GM23338 (cell line): ENCODE results near the gene CEACAM16. TPM values are rescaled to one million over a fixed set of nuclear protein-coding genes. Genes with fewer than 3 reads are reported as not detected.

Source experiments
- ATAC-seq: fragments of 200-7000 bp; cut with Tn5 transposase; 3 replicates; pipeline ENCODE4 v1.9.1; 2020
- DNase-seq: peaks from one replicate; pipeline ENCODE4 v3.0.0-alpha.2; 2015; ENCODE audit warnings: low spot score
- H2AFZ ChIP-seq: fragments of 200-600 bp; sonication (generic); 2 replicates; pipeline ENCODE4 v1.8.0; 2016; ENCODE audit warnings: antibody characterized with exemption, mild to moderate bottlenecking, moderate library complexity
- H3F3A ChIP-seq: fragments of 200-600 bp; sonication (generic); replicated peaks from 2 replicates; pipeline ENCODE4 v1.8.0; 2017; ENCODE audit warnings: antibody characterized with exemption, mixed run types, low read depth
- H3K27ac ChIP-seq: fragments of 200-600 bp; sonication (generic); 2 replicates; pipeline ENCODE4 v1.6.1; 2016; ENCODE audit warnings: low read depth
- H3K27me3 ChIP-seq: fragments of 200-600 bp; sonication (generic); 2 replicates; pipeline ENCODE4 v1.8.0; 2016; ENCODE audit warnings: mild to moderate bottlenecking, mixed run types, moderate library complexity; ENCODE audit not compliant: insufficient read depth
- H3K36me3 ChIP-seq: fragments of 200-600 bp; sonication (generic); 2 replicates; pipeline ENCODE4 v1.8.0; 2016; ENCODE audit warnings: mild to moderate bottlenecking; ENCODE audit not compliant: insufficient read depth
- H3K4me1 ChIP-seq: fragments of 200-600 bp; sonication (generic); 2 replicates; pipeline ENCODE4 v1.8.0; 2016; ENCODE audit warnings: mild to moderate bottlenecking, moderate library complexity; ENCODE audit not compliant: insufficient read depth
- H3K4me2 ChIP-seq: fragments of 200-600 bp; sonication (generic); 2 replicates; pipeline ENCODE4 v1.7.1; 2017; ENCODE audit warnings: mixed run types
- H3K4me3 ChIP-seq: fragments of 200-600 bp; sonication (generic); 2 replicates; pipeline ENCODE4 v1.6.1; 2016; ENCODE audit warnings: mixed run types
- H3K79me2 ChIP-seq: fragments of 200-600 bp; sonication (generic); replicated peaks from 2 replicates; pipeline ENCODE4 v1.8.0; 2017; ENCODE audit warnings: mild to moderate bottlenecking; ENCODE audit not compliant: insufficient read depth
- H3K9me2 ChIP-seq: fragments of 200-600 bp; sonication (generic); 2 replicates; pipeline ENCODE4 v1.8.0; 2017; ENCODE audit not compliant: insufficient read depth
- H4K20me1 ChIP-seq: fragments of 200-600 bp; sonication (generic); replicated peaks from 2 replicates; pipeline ENCODE4 v1.8.0; 2017; ENCODE audit warnings: mild to moderate bottlenecking; ENCODE audit not compliant: insufficient read depth
- H3K27ac Mint-ChIP-seq: 2 replicates; pipeline ENCODE4 v1.8.0; 2020; ENCODE audit warnings: inconsistent platforms, mild to moderate bottlenecking, moderate library complexity, mixed read lengths
- H3K27me3 Mint-ChIP-seq: 3 replicates; pipeline ENCODE4 v1.8.0; 2022; ENCODE audit warnings: low read depth, mild to moderate bottlenecking, moderate library complexity, mixed read lengths, inconsistent platforms; ENCODE audit not compliant: insufficient read depth, poor library complexity
- H3K36me3 Mint-ChIP-seq: 3 replicates; pipeline ENCODE4 v1.8.0; 2021; ENCODE audit warnings: low read depth, mild to moderate bottlenecking, inconsistent platforms, moderate library complexity, mixed read lengths
- H3K4me1 Mint-ChIP-seq: 3 replicates; pipeline ENCODE4 v1.8.0; 2020; ENCODE audit warnings: mild to moderate bottlenecking, inconsistent platforms, mixed read lengths
- H3K4me3 Mint-ChIP-seq: 3 replicates; pipeline ENCODE4 v1.8.0; 2021; ENCODE audit warnings: moderate library complexity, mild to moderate bottlenecking, inconsistent platforms, mixed read lengths
- H3K9me3 Mint-ChIP-seq: 3 replicates; pipeline ENCODE4 v1.8.0; 2020; ENCODE audit warnings: moderate library complexity, mild to moderate bottlenecking, inconsistent platforms, mixed read lengths
- CREB1 ChIP-seq: fragments of 250-450 bp; sonication (Bioruptor Pico); IDR thresholded peaks from 2 replicates; pipeline ENCODE4 v1.5.0; 2020; ENCODE audit warnings: low read depth, mild to moderate bottlenecking, moderate library complexity
- EZH2 ChIP-seq: fragments of 200-600 bp; sonication (generic); IDR thresholded peaks from one replicate; pipeline ENCODE4 v1.8.0; 2017; ENCODE audit warnings: antibody characterized with exemption, mild to moderate bottlenecking, low read depth; ENCODE audit not compliant: unreplicated experiment
- EZH2phosphoT487 ChIP-seq: fragments of 200-600 bp; sonication (generic); IDR thresholded peaks from one replicate; pipeline ENCODE4 v1.8.1; 2018; ENCODE audit warnings: antibody characterized with exemption; ENCODE audit not compliant: unreplicated experiment
- NANOG ChIP-seq: IDR thresholded peaks from 2 replicates; pipeline ENCODE4 v1.6.1; 2016; ENCODE audit warnings: antibody characterized with exemption, borderline replicate concordance
- POLR2AphosphoS5 ChIP-seq: IDR thresholded peaks from 2 replicates; pipeline ENCODE4 v1.6.1; 2016; ENCODE audit warnings: antibody characterized with exemption, low read depth
- STAT1 ChIP-seq: IDR thresholded peaks from one replicate; pipeline ENCODE4 v1.6.1; 2016; ENCODE audit warnings: antibody characterized with exemption; ENCODE audit not compliant: unreplicated experiment
- ZNF114 ChIP-seq: fragments of 250-450 bp; sonication (Bioruptor Pico); IDR thresholded peaks from 2 replicates; pipeline ENCODE4 v1.5.0; 2020; ENCODE audit warnings: mild to moderate bottlenecking, moderate library complexity
- ZNF331 ChIP-seq: fragments of 250-450 bp; sonication (Bioruptor Pico); IDR thresholded peaks from 2 replicates; pipeline ENCODE4 v1.5.0; 2020; ENCODE audit warnings: low read depth, mild to moderate bottlenecking, moderate library complexity
- long read RNA-seq: library from polyadenylated mRNA; unstranded; transcript quantifications from one replicate; pipeline ENCODE4 v2.0.0, GENCODE V29; 2020; ENCODE audit not compliant: unreplicated experiment
- polyA plus RNA-seq: library from polyadenylated mRNA; unstranded; fragments of >200 nt; fragmentation: Nextera tagmentation; extraction: Ambion mirVana; gene quantifications from 2 replicates; pipeline ENCODE4 v1.2.1, GENCODE V29; 2016
- total RNA-seq: library from RNA; depleted of rRNA; stranded (reverse); fragments of >200 nt; shearing (Covaris generic); gene quantifications from 2 replicates; pipeline ENCODE4 v1.2.3, GENCODE V29; 2014; rRNA removed
- TF ChIP-seq, protein P1 (sequence below): IDR thresholded peaks from one replicate; pipeline ENCODE4 v1.6.1; 2018; ENCODE audit warnings: antibody characterized with exemption; ENCODE audit not compliant: unreplicated experiment
- TF ChIP-seq, protein P2 (sequence below), 2 experiments: fragments of 200-600 bp in 1 of 2; sonication (generic) in 1 of 2; conservative IDR thresholded peaks; 2 replicates each; pipeline versions ENCODE4 v1.5.1 to v1.6.1; 2016 to 2017; ENCODE audit warnings: antibody characterized with exemption in 2 of 2, low read depth in 2 of 2, mild to moderate bottlenecking in 2 of 2, moderate library complexity in 1 of 2
- TF ChIP-seq, protein P3 (sequence below): fragments of 250-450 bp; sonication (Bioruptor Pico); IDR thresholded peaks from 2 replicates; pipeline ENCODE4 v1.5.0; 2020; ENCODE audit warnings: mild to moderate bottlenecking, moderate library complexity
- TF ChIP-seq, protein P4 (sequence below): IDR thresholded peaks from 2 replicates; pipeline ENCODE4 v1.6.1; 2016; ENCODE audit warnings: antibody characterized with exemption

The CEACAM16 gene, protein sequence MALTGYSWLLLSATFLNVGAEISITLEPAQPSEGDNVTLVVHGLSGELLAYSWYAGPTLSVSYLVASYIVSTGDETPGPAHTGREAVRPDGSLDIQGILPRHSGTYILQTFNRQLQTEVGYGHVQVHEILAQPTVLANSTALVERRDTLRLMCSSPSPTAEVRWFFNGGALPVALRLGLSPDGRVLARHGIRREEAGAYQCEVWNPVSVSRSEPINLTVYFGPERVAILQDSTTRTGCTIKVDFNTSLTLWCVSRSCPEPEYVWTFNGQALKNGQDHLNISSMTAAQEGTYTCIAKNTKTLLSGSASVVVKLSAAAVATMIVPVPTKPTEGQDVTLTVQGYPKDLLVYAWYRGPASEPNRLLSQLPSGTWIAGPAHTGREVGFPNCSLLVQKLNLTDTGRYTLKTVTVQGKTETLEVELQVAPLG
- total RNA-seq = not detected in 2 replicates
- polyA plus RNA-seq = not detected in 2 replicates
- long read RNA-seq = 0 reads

DNA sequence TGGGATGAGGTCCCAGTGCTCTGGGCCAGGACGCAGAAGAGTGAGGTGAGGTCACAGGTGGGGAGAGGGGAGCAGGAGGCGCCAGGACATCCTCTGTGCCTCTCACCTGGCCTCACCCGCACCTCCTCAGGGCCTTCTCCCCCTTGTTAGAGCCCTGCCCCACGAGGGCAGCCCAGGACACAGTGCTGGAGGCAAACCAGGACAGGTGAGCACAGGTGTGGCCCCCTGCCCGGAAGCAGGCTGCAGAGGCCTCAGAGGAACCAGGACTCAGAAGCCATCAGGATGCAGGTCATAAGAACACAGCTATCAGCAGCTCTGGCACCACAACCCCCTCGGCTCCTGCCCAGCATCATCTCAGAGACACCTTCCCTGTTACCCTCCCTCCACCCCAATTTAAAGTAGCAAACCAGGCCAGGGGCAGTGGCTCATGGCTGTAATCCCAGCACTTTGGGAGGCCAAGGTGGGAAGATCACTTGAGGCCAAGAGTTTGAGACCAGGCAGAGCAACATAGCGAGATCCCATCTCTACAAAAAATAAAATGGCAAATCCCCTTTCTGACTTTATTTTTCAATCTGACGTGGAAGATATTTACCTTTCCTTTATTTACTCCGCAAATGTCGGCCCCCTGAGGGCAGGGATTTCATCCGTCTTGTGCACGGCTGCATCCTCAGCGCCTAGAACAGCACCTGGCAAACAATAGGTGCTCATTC, at the start of gene CEACAM16:
CEACAM16 (plus strand) TSS at position 660 of the 710 bp plus-strand sequence. CDS start 2,306 bp downstream, outside the sequence.
- Histone ChIP-seq H3K27me3 (no peaks in the 10 kb centered on the region), H2AFZ (no peak within 1 kb of the TSS), H3K4me1 (no peaks in the 10 kb centered on the region), H4K20me1 (no peaks in the 10 kb centered on the region), H3K9me2 (no peaks in the 10 kb centered on the region), H3K4me3 (no peak within 1 kb of the TSS), H3F3A (no peaks in the 10 kb centered on the region), H3K79me2 (no peaks in the 10 kb centered on the region), H3K4me2 (no peak within 1 kb of the TSS), H3K36me3 (no peaks in the 10 kb centered on the region), H3K27ac (no peak within 1 kb of the TSS)
- H3K4me3 Mint-ChIP-seq = no peak within 1 kb of the TSS
- DNase-seq = no peak
- peaks cover 17% of the 10 kb centered on the region for H3K27me3 Mint-ChIP-seq
- peaks cover 12% of the 10 kb centered on the region; the same call in 2 of the 3 replicates for H3K4me1 Mint-ChIP-seq
- no peaks in the 10 kb centered on the region for H3K36me3 Mint-ChIP-seq
- H3K27ac Mint-ChIP-seq = no peak within 1 kb of the TSS
- H3K9me3 Mint-ChIP-seq = no peaks in the 10 kb centered on the region
- ATAC-seq = no peak
- TF ChIP-seq ZNF114 (CRISPR knock-in tag) = no peak
- no peak for TF ChIP-seq EZH2
- TF ChIP-seq, protein P1, sequence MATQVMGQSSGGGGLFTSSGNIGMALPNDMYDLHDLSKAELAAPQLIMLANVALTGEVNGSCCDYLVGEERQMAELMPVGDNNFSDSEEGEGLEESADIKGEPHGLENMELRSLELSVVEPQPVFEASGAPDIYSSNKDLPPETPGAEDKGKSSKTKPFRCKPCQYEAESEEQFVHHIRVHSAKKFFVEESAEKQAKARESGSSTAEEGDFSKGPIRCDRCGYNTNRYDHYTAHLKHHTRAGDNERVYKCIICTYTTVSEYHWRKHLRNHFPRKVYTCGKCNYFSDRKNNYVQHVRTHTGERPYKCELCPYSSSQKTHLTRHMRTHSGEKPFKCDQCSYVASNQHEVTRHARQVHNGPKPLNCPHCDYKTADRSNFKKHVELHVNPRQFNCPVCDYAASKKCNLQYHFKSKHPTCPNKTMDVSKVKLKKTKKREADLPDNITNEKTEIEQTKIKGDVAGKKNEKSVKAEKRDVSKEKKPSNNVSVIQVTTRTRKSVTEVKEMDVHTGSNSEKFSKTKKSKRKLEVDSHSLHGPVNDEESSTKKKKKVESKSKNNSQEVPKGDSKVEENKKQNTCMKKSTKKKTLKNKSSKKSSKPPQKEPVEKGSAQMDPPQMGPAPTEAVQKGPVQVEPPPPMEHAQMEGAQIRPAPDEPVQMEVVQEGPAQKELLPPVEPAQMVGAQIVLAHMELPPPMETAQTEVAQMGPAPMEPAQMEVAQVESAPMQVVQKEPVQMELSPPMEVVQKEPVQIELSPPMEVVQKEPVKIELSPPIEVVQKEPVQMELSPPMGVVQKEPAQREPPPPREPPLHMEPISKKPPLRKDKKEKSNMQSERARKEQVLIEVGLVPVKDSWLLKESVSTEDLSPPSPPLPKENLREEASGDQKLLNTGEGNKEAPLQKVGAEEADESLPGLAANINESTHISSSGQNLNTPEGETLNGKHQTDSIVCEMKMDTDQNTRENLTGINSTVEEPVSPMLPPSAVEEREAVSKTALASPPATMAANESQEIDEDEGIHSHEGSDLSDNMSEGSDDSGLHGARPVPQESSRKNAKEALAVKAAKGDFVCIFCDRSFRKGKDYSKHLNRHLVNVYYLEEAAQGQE = no peak
- no peak for TF ChIP-seq EZH2phosphoT487
- TF ChIP-seq NANOG = no peak
- TF ChIP-seq, protein P2, sequence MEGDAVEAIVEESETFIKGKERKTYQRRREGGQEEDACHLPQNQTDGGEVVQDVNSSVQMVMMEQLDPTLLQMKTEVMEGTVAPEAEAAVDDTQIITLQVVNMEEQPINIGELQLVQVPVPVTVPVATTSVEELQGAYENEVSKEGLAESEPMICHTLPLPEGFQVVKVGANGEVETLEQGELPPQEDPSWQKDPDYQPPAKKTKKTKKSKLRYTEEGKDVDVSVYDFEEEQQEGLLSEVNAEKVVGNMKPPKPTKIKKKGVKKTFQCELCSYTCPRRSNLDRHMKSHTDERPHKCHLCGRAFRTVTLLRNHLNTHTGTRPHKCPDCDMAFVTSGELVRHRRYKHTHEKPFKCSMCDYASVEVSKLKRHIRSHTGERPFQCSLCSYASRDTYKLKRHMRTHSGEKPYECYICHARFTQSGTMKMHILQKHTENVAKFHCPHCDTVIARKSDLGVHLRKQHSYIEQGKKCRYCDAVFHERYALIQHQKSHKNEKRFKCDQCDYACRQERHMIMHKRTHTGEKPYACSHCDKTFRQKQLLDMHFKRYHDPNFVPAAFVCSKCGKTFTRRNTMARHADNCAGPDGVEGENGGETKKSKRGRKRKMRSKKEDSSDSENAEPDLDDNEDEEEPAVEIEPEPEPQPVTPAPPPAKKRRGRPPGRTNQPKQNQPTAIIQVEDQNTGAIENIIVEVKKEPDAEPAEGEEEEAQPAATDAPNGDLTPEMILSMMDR (conservative IDR thresholded peaks at IDR 0.05; ENCODE audit: low read depth in 2 of 2) = no peak
- TF ChIP-seq, protein P3, sequence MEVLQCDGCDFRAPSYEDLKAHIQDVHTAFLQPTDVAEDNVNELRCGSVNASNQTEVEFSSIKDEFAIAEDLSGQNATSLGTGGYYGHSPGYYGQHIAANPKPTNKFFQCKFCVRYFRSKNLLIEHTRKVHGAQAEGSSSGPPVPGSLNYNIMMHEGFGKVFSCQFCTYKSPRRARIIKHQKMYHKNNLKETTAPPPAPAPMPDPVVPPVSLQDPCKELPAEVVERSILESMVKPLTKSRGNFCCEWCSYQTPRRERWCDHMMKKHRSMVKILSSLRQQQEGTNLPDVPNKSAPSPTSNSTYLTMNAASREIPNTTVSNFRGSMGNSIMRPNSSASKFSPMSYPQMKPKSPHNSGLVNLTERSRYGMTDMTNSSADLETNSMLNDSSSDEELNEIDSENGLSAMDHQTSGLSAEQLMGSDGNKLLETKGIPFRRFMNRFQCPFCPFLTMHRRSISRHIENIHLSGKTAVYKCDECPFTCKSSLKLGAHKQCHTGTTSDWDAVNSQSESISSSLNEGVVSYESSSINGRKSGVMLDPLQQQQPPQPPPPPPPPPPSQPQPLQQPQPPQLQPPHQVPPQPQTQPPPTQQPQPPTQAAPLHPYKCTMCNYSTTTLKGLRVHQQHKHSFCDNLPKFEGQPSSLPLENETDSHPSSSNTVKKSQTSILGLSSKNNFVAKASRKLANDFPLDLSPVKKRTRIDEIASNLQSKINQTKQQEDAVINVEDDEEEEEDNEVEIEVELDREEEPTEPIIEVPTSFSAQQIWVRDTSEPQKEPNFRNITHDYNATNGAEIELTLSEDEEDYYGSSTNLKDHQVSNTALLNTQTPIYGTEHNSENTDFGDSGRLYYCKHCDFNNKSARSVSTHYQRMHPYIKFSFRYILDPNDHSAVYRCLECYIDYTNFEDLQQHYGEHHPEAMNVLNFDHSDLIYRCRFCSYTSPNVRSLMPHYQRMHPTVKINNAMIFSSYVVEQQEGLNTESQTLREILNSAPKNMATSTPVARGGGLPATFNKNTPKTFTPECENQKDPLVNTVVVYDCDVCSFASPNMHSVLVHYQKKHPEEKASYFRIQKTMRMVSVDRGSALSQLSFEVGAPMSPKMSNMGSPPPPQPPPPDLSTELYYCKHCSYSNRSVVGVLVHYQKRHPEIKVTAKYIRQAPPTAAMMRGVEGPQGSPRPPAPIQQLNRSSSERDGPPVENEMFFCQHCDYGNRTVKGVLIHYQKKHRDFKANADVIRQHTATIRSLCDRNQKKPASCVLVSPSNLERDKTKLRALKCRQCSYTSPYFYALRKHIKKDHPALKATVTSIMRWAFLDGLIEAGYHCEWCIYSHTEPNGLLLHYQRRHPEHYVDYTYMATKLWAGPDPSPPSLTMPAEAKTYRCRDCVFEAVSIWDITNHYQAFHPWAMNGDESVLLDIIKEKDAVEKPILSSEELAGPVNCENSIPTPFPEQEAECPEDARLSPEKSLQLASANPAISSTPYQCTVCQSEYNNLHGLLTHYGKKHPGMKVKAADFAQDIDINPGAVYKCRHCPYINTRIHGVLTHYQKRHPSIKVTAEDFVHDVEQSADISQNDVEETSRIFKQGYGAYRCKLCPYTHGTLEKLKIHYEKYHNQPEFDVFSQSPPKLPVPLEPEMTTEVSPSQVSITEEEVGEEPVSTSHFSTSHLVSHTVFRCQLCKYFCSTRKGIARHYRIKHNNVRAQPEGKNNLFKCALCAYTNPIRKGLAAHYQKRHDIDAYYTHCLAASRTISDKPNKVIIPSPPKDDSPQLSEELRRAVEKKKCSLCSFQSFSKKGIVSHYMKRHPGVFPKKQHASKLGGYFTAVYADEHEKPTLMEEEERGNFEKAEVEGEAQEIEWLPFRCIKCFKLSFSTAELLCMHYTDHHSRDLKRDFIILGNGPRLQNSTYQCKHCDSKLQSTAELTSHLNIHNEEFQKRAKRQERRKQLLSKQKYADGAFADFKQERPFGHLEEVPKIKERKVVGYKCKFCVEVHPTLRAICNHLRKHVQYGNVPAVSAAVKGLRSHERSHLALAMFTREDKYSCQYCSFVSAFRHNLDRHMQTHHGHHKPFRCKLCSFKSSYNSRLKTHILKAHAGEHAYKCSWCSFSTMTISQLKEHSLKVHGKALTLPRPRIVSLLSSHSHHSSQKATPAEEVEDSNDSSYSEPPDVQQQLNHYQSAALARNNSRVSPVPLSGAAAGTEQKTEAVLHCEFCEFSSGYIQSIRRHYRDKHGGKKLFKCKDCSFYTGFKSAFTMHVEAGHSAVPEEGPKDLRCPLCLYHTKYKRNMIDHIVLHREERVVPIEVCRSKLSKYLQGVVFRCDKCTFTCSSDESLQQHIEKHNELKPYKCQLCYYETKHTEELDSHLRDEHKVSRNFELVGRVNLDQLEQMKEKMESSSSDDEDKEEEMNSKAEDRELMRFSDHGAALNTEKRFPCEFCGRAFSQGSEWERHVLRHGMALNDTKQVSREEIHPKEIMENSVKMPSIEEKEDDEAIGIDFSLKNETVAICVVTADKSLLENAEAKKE = no peak
- TF ChIP-seq, protein P4, sequence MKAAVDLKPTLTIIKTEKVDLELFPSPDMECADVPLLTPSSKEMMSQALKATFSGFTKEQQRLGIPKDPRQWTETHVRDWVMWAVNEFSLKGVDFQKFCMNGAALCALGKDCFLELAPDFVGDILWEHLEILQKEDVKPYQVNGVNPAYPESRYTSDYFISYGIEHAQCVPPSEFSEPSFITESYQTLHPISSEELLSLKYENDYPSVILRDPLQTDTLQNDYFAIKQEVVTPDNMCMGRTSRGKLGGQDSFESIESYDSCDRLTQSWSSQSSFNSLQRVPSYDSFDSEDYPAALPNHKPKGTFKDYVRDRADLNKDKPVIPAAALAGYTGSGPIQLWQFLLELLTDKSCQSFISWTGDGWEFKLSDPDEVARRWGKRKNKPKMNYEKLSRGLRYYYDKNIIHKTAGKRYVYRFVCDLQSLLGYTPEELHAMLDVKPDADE = no peak
- no peak for TF ChIP-seq ZNF331 (CRISPR knock-in tag)
- no peak for TF ChIP-seq CREB1 (CRISPR knock-in tag)
- no peak for TF ChIP-seq STAT1
- TF ChIP-seq POLR2AphosphoS5 = no peak
